ENCODE measurements around the gene MCCD1. TPM values are rescaled to one million over a fixed set of nuclear protein-coding genes. Genes with fewer than 3 reads are reported as not detected.

The MCCD1 gene
- total RNA-seq, 1 experiment from 2014 or later = not detected

DNA sequence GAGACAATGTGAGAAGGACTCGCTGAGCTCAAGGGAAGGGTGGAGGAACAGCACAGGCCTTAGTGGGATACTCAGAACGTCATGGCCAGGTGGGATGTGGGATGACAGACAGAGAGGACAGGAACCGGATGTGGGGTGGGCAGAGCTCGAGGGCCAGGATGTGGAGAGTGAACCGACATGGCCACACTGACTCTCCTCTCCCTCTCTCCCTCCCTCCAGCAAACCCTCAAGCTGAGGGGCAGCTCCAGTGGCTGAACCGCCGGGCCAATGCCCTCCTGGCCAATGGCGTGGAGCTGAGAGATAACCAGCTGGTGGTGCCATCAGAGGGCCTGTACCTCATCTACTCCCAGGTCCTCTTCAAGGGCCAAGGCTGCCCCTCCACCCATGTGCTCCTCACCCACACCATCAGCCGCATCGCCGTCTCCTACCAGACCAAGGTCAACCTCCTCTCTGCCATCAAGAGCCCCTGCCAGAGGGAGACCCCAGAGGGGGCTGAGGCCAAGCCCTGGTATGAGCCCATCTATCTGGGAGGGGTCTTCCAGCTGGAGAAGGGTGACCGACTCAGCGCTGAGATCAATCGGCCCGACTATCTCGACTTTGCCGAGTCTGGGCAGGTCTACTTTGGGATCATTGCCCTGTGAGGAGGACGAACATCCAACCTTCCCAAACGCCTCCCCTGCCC, 48.3 kb downstream of the MCCD1 start:
- DNase-seq = no peak
- Histone ChIP-seq H4K91ac (ENCODE audit: insufficient read length, low read depth, low read length) (no peak overlapping the region), H3K56ac (ENCODE audit: insufficient read length, low read depth, low read length) (no peak overlapping the region), H3K9ac (ENCODE audit: extremely low read depth, insufficient read length, low read length) (no peak overlapping the region), H3K4ac (ENCODE audit: low read depth, low read length) (no peak overlapping the region), H3K4me1 (ENCODE audit: insufficient read depth, low read length) (peaks cover 2% of the 10 kb centered on the region; the same call in 1 of the 2 replicates), H4K20me1 (ENCODE audit: control insufficient read depth, insufficient read depth, insufficient read length) (no peaks in the 10 kb centered on the region), H3K18ac (ENCODE audit: insufficient read length, low read depth, low read length) (no peak overlapping the region), H3T11ph (ENCODE audit: low read length) (no peak overlapping the region), H3K14ac (ENCODE audit: insufficient read depth, low read length) (no peak overlapping the region), H3K27ac (ENCODE audit: insufficient read length, low read depth, low read length) (no peak overlapping the region), H2AK5ac (ENCODE audit: insufficient read length, low read length) (no peak overlapping the region), H2BK5ac (ENCODE audit: insufficient read length, low read length) (no peak overlapping the region), H4K8ac (replicated peaks; ENCODE audit: insufficient read length, low read depth, low read length) (no peak overlapping the region), H3K79me1 (ENCODE audit: insufficient read depth, low read depth, low read length, poor library complexity, severe bottlenecking) (no peaks in the 10 kb centered on the region), H2BK120ac (ENCODE audit: low read depth, low read length, poor library complexity, severe bottlenecking) (no peak overlapping the region), H3K23ac (ENCODE audit: insufficient read length, low read depth, low read length) (no peak overlapping the region), H3K9me3 (ENCODE audit: control insufficient read depth, low read depth, low read length) (no peaks in the 10 kb centered on the region), H3K79me2 (ENCODE audit: insufficient read depth, low read length) (no peaks in the 10 kb centered on the region), H2BK20ac (ENCODE audit: low read depth, low read length, poor library complexity, severe bottlenecking) (no peak overlapping the region), H3K23me2 (ENCODE audit: insufficient read length, low read depth, low read length, poor library complexity, severe bottlenecking) (peaks cover 11% of the 10 kb centered on the region), H2BK15ac (ENCODE audit: low read depth, low read length) (no peak overlapping the region), H3K4me2 (ENCODE audit: insufficient read depth, insufficient read length, low read length) (no peak overlapping the region), H4K5ac (ENCODE audit: insufficient read length, low read depth, low read length) (no peak overlapping the region), H2BK12ac (ENCODE audit: insufficient read length, low read depth, low read length) (no peak overlapping the region), H3K27me3 (ENCODE audit: insufficient read depth, low read length) (no peaks in the 10 kb centered on the region), H2AFZ (ENCODE audit: low read length) (no peak overlapping the region)
- Mint-ChIP-seq H3K27ac (no peak overlapping the region), H3K36me3 (ENCODE audit: insufficient read depth in 1 of 3, low read depth in 3 of 3) (no peaks in the 10 kb centered on the region), H3K4me1 (peaks cover 34 to 38% of the 10 kb centered on the region in 2 experiments), H3K4me3 (no peak overlapping the region), H3K27me3 (ENCODE audit: low read depth) (peaks cover 45% of the 10 kb centered on the region), H3K9me3 (no peaks in the 10 kb centered on the region; a peak in 2 of 5 replicates)
- TF ChIP-seq, protein P1, sequence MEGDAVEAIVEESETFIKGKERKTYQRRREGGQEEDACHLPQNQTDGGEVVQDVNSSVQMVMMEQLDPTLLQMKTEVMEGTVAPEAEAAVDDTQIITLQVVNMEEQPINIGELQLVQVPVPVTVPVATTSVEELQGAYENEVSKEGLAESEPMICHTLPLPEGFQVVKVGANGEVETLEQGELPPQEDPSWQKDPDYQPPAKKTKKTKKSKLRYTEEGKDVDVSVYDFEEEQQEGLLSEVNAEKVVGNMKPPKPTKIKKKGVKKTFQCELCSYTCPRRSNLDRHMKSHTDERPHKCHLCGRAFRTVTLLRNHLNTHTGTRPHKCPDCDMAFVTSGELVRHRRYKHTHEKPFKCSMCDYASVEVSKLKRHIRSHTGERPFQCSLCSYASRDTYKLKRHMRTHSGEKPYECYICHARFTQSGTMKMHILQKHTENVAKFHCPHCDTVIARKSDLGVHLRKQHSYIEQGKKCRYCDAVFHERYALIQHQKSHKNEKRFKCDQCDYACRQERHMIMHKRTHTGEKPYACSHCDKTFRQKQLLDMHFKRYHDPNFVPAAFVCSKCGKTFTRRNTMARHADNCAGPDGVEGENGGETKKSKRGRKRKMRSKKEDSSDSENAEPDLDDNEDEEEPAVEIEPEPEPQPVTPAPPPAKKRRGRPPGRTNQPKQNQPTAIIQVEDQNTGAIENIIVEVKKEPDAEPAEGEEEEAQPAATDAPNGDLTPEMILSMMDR (conservative IDR thresholded peaks at IDR 0.05) = no peak
- WGBS (ENCODE audit: extremely low coverage, insufficient read length, low lambda C conversion rate) = no CpG with 5 or more reads among the region's 19 CpGs

All from H9 (cell line).